ENCODE data around the gene RNF31. TPM values are rescaled to one million over a fixed set of nuclear protein-coding genes. Genes with fewer than 3 reads are reported as not detected.

RNF31 gene
- total and polyA plus RNA-seq, 2 of the 13 experiments (the other 11 are each of a cell fraction or from before 2014, with no cell fraction given): 48.2 to 86.8 TPM

DNA sequence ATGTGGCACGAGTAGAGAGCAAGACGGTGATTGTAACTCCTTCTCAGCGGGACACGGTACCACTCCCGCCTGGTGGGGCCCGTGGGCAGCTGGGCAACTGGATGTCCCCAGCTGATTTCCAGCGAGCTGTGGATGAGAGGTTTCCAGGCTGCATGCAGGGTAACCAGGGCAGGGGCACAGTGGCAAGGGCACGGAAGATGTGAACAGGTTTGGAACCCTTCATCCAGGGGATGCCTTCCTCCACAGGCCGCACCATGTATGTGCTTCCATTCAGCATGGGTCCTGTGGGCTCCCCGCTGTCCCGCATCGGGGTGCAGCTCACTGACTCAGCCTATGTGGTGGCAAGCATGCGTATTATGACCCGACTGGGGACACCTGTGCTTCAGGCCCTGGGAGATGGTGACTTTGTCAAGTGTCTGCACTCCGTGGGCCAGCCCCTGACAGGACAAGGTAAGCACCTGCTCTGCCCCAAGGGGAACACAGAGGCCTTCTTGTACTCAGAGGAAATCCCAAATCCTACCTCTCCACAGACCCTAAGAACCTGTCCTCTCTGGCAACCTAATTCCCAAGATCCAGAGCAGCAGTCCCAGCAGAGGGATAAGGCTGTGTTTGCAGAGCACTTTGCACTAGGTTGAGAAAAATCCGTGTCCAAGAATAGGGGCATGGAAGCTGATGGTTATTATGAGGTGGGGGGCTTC is 48.9 kb upstream of the RNF31 start (continued):
- TF ChIP-seq, protein P1, sequence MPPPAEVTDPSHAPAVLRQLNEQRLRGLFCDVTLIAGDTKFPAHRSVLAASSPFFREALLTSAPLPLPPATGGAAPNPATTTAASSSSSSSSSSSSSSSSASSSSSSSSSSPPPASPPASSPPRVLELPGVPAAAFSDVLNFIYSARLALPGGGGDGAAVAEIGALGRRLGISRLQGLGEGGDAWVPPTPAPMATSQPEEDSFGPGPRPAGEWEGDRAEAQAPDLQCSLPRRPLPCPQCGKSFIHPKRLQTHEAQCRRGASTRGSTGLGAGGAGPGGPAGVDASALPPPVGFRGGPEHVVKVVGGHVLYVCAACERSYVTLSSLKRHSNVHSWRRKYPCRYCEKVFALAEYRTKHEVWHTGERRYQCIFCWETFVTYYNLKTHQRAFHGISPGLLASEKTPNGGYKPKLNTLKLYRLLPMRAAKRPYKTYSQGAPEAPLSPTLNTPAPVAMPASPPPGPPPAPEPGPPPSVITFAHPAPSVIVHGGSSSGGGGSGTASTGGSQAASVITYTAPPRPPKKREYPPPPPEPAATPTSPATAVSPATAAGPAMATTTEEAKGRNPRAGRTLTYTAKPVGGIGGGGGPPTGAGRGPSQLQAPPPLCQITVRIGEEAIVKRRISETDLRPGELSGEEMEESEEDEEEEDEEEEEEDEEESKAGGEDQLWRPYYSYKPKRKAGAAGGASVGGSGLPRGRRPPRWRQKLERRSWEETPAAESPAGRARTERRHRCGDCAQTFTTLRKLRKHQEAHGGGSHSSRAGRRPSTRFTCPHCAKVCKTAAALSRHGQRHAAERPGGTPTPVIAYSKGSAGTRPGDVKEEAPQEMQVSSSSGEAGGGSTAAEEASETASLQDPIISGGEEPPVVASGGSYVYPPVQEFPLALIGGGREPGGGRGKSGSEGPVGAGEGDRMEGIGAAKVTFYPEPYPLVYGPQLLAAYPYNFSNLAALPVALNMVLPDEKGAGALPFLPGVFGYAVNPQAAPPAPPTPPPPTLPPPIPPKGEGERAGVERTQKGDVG (CRISPR knock-in tag; IDR thresholded peaks at IDR 0.05; ENCODE audit: borderline replicate concordance): 0 out of 2 replicates have a peak, but pooled peaks have one; percentile 41
- TF ChIP-seq RBM22 (optimal IDR thresholded peaks at IDR 0.05; ENCODE audit: low read length) (peak; percentile 46), XRCC5 (optimal IDR thresholded peaks at IDR 0.05; ENCODE audit: low read length) (no peak), TCF12 (IDR thresholded peaks at IDR 0.05) (no peak), TCF12 (CRISPR knock-in tag; IDR thresholded peaks at IDR 0.05) (no peak), POLR2G (IDR thresholded peaks at IDR 0.05; ENCODE audit: low read depth, low read length) (peak; percentile 22), RFXANK (CRISPR knock-in tag; IDR thresholded peaks at IDR 0.05) (no peak), ZBTB8A (CRISPR knock-in tag; IDR thresholded peaks at IDR 0.05; ENCODE audit: borderline replicate concordance, low read depth) (no peak), ZFX (CRISPR knock-in tag; IDR thresholded peaks at IDR 0.05; ENCODE audit: low read depth) (no peak; the same call in 1 of the 2 replicates), MZF1 (CRISPR knock-in tag; IDR thresholded peaks at IDR 0.05; ENCODE audit: borderline replicate concordance) (0 out of 2 replicates have a peak, but pooled peaks have one; percentile 48)
- TF ChIP-seq, protein P2, sequence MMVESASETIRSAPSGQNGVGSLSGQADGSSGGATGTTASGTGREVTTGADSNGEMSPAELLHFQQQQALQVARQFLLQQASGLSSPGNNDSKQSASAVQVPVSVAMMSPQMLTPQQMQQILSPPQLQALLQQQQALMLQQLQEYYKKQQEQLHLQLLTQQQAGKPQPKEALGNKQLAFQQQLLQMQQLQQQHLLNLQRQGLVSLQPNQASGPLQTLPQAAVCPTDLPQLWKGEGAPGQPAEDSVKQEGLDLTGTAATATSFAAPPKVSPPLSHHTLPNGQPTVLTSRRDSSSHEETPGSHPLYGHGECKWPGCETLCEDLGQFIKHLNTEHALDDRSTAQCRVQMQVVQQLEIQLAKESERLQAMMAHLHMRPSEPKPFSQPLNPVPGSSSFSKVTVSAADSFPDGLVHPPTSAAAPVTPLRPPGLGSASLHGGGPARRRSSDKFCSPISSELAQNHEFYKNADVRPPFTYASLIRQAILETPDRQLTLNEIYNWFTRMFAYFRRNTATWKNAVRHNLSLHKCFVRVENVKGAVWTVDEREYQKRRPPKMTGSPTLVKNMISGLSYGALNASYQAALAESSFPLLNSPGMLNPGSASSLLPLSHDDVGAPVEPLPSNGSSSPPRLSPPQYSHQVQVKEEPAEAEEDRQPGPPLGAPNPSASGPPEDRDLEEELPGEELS (CRISPR knock-in tag; IDR thresholded peaks at IDR 0.05): no peak; the same call in 1 of the 2 replicates
- TF ChIP-seq, protein P3, sequence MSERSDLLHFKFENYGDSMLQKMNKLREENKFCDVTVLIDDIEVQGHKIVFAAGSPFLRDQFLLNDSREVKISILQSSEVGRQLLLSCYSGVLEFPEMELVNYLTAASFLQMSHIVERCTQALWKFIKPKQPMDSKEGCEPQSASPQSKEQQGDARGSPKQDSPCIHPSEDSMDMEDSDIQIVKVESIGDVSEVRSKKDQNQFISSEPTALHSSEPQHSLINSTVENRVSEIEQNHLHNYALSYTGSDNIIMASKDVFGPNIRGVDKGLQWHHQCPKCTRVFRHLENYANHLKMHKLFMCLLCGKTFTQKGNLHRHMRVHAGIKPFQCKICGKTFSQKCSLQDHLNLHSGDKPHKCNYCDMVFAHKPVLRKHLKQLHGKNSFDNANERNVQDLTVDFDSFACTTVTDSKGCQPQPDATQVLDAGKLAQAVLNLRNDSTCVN (CRISPR knock-in tag; IDR thresholded peaks at IDR 0.05; ENCODE audit: borderline replicate concordance): no peak

All from HepG2 (cell line).